HG03342 (cell line): ENCODE measurements around the gene CYTIP.
"Not testable (repeated sequence)": the region's sequence is repeated elsewhere in the genome, so short reads cannot be mapped to it uniquely, and the experiment has no call there.

Experiments
- ATAC-seq: cut with Tn5 transposase; IDR thresholded peaks from one replicate; pipeline ENCODE4 v1.9.1; 2021; ENCODE audit warnings: mild to moderate bottlenecking, moderate library complexity; ENCODE audit not compliant: unreplicated experiment

The CYTIP gene

GRCh38 chr2:157386747-157387146, 57.1 kb downstream of the CYTIP start:
- no peak for ATAC-seq

DNA sequence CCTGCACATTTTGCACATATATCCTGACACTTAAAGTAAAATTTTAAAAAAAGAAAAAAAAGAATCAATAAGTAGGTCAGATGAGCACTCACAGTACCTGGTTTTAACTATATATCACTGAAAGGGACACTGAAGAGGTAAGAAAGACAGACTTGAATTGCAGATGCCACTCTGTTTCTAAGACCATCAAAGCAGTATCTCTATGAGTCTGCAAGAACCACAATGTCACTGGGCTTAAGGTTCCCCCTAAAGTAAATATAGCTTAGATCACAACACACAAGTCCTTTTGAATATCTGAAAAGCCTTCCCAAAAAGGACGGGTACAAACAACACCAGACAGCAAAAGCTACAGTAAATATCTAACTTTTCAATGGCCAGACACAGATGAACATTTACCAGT, 57.6 kb downstream of the CYTIP start:
- no peak for ATAC-seq

DNA sequence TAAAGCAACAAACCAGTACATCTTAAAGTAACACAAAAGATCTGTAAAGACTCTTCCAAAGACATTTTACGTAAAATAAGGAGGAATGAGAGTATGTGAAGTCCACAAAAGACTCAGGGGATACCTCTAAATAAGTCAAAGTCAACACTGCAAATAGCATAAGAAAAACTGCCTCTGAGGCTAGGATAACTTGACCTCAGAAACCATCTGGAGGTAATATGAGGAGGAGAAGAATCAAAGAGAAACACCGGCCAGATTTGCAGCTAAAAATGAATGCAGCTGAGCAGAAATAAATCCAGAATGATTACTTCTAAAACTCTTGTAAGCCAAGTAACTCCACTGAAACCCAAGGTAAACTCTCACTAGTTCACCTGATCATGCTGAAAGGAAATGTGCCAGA, 66.0 kb downstream of the CYTIP start:
- ATAC-seq: no peak

GRCh38 chr2:157376041-157376440, 67.8 kb downstream of the CYTIP start:
- ATAC-seq: no peak

- ATAC-seq: no peak
These were observed 68.5 kb downstream of the CYTIP start for GRCh38 chr2:157375384-157375783.

GRCh38 chr2:157368508-157368907, 75.4 kb downstream of the CYTIP start:
- ATAC-seq: not testable (repeated sequence)

DNA sequence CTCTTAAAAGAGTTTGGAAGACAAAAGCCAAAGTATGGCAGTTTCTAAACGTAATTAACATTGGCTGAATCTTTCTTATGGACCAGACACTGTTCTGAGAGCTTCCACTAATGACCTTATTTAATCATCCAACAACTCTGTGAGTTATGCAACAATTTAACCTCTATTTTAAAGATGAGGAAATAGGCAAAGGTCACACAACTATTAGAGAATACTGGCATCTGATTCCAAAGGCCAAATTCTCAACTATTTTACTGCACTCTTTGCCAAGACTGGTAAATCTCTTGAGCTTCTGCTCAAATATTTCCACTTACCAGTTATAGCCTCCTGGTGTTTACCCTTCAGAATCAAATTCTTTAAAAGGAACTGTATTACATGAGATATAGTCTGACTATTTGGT, 76.2 kb downstream of the CYTIP start:
- no peak for ATAC-seq
